Liver (tissue), 9 donors: ENCODE data around the gene OGFOD3. TPM values are rescaled to one million over a fixed set of nuclear protein-coding genes. Genes with fewer than 3 reads are reported as not detected.

Experiments used
- DNase-seq: peaks from one replicate; pipeline ENCODE4 v3.0.0-alpha.2; 2017; ENCODE audit warnings: low spot score
- H3K27ac ChIP-seq, 2 donors: one replicate each; pipeline ENCODE4 v1.7.0; 2013; ENCODE audit warnings: inconsistent platforms in 2 of 2, low read length in 2 of 2, control low read depth in 1 of 2, low read depth in 1 of 2, mild to moderate bottlenecking in 1 of 2
- H3K27me3 ChIP-seq, 4 donors: one replicate each; pipeline versions ENCODE4 v1.6.1 to v1.7.0; 2013; ENCODE audit warnings: low read length in 3 of 4, inconsistent platforms in 1 of 4, mild to moderate bottlenecking in 1 of 4, moderate library complexity in 1 of 4; ENCODE audit not compliant: control insufficient read depth in 4 of 4, insufficient read depth in 4 of 4
- H3K36me3 ChIP-seq, 4 donors: one replicate each; pipeline versions ENCODE4 v1.6.1 to v1.7.0; 2013; ENCODE audit warnings: low read length in 3 of 4, mild to moderate bottlenecking in 3 of 4, low read depth in 1 of 4, moderate library complexity in 1 of 4; ENCODE audit not compliant: control insufficient read depth in 4 of 4, insufficient read depth in 3 of 4
- H3K4me1 ChIP-seq, 4 donors: one replicate each; pipeline versions ENCODE4 v1.6.1 to v1.7.0; 2013; ENCODE audit warnings: low read length in 3 of 4, mild to moderate bottlenecking in 3 of 4, moderate library complexity in 1 of 4; ENCODE audit not compliant: control insufficient read depth in 4 of 4, insufficient read depth in 4 of 4
- H3K4me3 ChIP-seq, 3 donors: one replicate each; pipeline versions ENCODE4 v1.6.1 to v1.7.0; 2013; ENCODE audit warnings: low read length in 3 of 3, control low read depth in 1 of 3, low read depth in 1 of 3, mild to moderate bottlenecking in 1 of 3
- H3K9ac ChIP-seq, 2 donors: one replicate each; pipeline ENCODE4 v1.7.0; 2013; ENCODE audit warnings: low read length in 2 of 2, mild to moderate bottlenecking in 2 of 2, moderate library complexity in 2 of 2, control low read depth in 1 of 2, low read depth in 1 of 2
- H3K9me3 ChIP-seq, 4 donors: one replicate each; pipeline versions ENCODE4 v1.6.1 to v1.7.0; 2013; ENCODE audit warnings: low read length in 3 of 4; ENCODE audit not compliant: control insufficient read depth in 4 of 4
- EGR1 ChIP-seq, 2 donors: IDR thresholded peaks; 2 replicates each; pipeline ENCODE4 v1.6.1; 2016 to 2018; ENCODE audit warnings: antibody characterized with exemption in 2 of 2, low read depth in 2 of 2
- FOXA1 ChIP-seq: IDR thresholded peaks from 2 replicates; pipeline ENCODE4 v1.6.1; 2016; ENCODE audit warnings: antibody characterized with exemption
- FOXA2 ChIP-seq: IDR thresholded peaks from 2 replicates; pipeline ENCODE4 v1.6.1; 2016; ENCODE audit warnings: antibody characterized with exemption
- GABPA ChIP-seq, 2 donors: IDR thresholded peaks in 1 of 2; conservative IDR thresholded peaks in 1 of 2; 2 replicates each; pipeline ENCODE4 v1.6.1; 2016; ENCODE audit warnings: antibody characterized with exemption in 2 of 2, mild to moderate bottlenecking in 1 of 2, moderate library complexity in 1 of 2
- HNF4A ChIP-seq, 2 donors: conservative IDR thresholded peaks; 2 replicates each; pipeline ENCODE4 v1.6.1; 2016; ENCODE audit warnings: antibody characterized with exemption in 2 of 2, mild to moderate bottlenecking in 2 of 2
- HNF4G ChIP-seq: IDR thresholded peaks from 2 replicates; pipeline ENCODE4 v1.6.1; 2016; ENCODE audit warnings: antibody characterized with exemption
- JUND ChIP-seq, 2 donors: IDR thresholded peaks; 2 replicates each; pipeline ENCODE4 v1.6.1; 2016; ENCODE audit warnings: antibody characterized with exemption in 2 of 2
- NR2F2 ChIP-seq: IDR thresholded peaks from 2 replicates; pipeline ENCODE4 v1.6.1; 2016; ENCODE audit warnings: antibody characterized with exemption
- RAD21 ChIP-seq, 2 donors: IDR thresholded peaks; 2 replicates each; pipeline ENCODE4 v1.6.1; 2016; ENCODE audit warnings: antibody characterized with exemption in 2 of 2, mild to moderate bottlenecking in 2 of 2
- RXRA ChIP-seq, 2 donors: IDR thresholded peaks; 2 replicates each; pipeline ENCODE4 v1.6.1; 2017 to 2018; ENCODE audit warnings: antibody characterized with exemption in 2 of 2, mild to moderate bottlenecking in 1 of 2
- SP1 ChIP-seq: IDR thresholded peaks from 2 replicates; pipeline ENCODE4 v1.6.1; 2018; ENCODE audit warnings: antibody characterized with exemption, mild to moderate bottlenecking
- TAF1 ChIP-seq: conservative IDR thresholded peaks from 2 replicates; pipeline ENCODE4 v1.6.1; 2016; ENCODE audit warnings: antibody characterized with exemption, mild to moderate bottlenecking
- YY1 ChIP-seq: IDR thresholded peaks from 2 replicates; pipeline ENCODE4 v1.6.1; 2016; ENCODE audit warnings: antibody characterized with exemption, mild to moderate bottlenecking
- whole genome bisulfite sequencing: extraction: QIAGEN DNeasy Blood & Tissue Kit; methylation state at CpG from one replicate; pipeline ENCODE4 v1.1.7; 2013; 5-methylcytosine and 5-hydroxymethylcytosine counted together
- polyA plus RNA-seq, 2 donors: library from polyadenylated mRNA; stranded (reverse) in 1 of 2; unstranded in 1 of 2; fragments of 200-250 nt in 1 of 2; fragments of >200 nt in 1 of 2; fragmentation: Nextera tagmentation in 1 of 2; extraction: Ambion mirVana in 1 of 2; gene quantifications; one replicate each; pipeline versions ENCODE4 v1.2.1 to v1.2.3, GENCODE V29; 2013 to 2015
- total RNA-seq, 2 donors: library from RNA; depleted of rRNA; stranded (reverse); fragments of >200 nt; gene quantifications; one replicate each; pipeline ENCODE4 v1.2.3, GENCODE V29; 2014
- TF ChIP-seq, protein P1 (sequence below): IDR thresholded peaks from 2 replicates; pipeline ENCODE4 v1.6.1; 2016; ENCODE audit warnings: antibody characterized with exemption
- TF ChIP-seq, protein P2 (sequence below): IDR thresholded peaks from 2 replicates; pipeline ENCODE4 v1.6.1; 2016; ENCODE audit warnings: antibody characterized with exemption
- TF ChIP-seq, protein P3 (sequence below): IDR thresholded peaks from 2 replicates; pipeline ENCODE4 v1.6.1; 2016; ENCODE audit warnings: antibody characterized with exemption
- TF ChIP-seq, protein P4 (sequence below): IDR thresholded peaks from 2 replicates; pipeline ENCODE4 v1.6.1; 2016; ENCODE audit warnings: antibody characterized with exemption, mild to moderate bottlenecking
- TF ChIP-seq, protein P5 (sequence below): fragments of 150-350 bp; IDR thresholded peaks from 2 replicates; pipeline ENCODE4 v1.5.1; 2017; ENCODE audit warnings: improper control_type of control experiment, low read depth, low read length; ENCODE audit not compliant: missing input control
- donor health status: healthy.
- donor health status: healthy.
- donor health status: healthy.
- donor health status: healthy.
- donor health status: healthy.

The OGFOD3 gene
- total and polyA plus RNA-seq, 4 donors = 15.0 to 23.2 (median 18.5) TPM

DNA sequence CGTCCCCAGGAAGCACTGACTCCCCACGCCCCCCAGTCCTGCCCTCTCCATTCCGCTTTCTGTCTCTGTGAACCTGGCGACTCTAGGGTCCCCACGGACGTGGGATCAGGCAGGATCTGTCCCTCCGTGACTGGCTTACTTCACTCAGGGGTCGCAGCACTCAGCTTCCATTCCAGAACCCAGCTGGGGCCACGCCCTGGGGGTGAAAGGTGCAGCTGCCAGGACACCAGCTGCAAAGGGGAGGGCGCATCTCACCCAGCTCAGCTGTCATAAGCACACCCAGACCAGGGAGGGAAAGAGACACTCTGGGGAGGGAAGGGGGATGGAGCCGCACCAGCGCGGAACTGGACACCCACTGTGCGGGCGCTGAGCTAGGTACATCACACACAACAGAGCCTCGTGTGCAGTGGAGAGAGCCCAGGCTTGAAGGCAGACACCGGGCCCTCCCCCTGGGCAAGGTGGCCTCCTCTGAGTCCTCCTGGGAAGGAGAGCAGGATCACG is 18.7 kb downstream of the OGFOD3 start:
- no peak overlapping the region for H3K9ac ChIP-seq
- H3K27me3 ChIP-seq = no peaks in the 10 kb centered on the region
- H3K27ac ChIP-seq = no peak overlapping the region
- no peak for DNase-seq
- H3K4me3 ChIP-seq = no peak overlapping the region
- H3K9me3 ChIP-seq = no peaks in the 10 kb centered on the region
- TF ChIP-seq, protein P1, sequence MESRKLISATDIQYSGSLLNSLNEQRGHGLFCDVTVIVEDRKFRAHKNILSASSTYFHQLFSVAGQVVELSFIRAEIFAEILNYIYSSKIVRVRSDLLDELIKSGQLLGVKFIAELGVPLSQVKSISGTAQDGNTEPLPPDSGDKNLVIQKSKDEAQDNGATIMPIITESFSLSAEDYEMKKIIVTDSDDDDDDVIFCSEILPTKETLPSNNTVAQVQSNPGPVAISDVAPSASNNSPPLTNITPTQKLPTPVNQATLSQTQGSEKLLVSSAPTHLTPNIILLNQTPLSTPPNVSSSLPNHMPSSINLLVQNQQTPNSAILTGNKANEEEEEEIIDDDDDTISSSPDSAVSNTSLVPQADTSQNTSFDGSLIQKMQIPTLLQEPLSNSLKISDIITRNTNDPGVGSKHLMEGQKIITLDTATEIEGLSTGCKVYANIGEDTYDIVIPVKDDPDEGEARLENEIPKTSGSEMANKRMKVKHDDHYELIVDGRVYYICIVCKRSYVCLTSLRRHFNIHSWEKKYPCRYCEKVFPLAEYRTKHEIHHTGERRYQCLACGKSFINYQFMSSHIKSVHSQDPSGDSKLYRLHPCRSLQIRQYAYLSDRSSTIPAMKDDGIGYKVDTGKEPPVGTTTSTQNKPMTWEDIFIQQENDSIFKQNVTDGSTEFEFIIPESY = no peak
- TF ChIP-seq, protein P2, sequence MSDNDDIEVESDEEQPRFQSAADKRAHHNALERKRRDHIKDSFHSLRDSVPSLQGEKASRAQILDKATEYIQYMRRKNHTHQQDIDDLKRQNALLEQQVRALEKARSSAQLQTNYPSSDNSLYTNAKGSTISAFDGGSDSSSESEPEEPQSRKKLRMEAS = no peak
- TF ChIP-seq JUND (IDR thresholded peaks at IDR 0.05) (no peak), HNF4G (no peak), NR2F2 (no peak), TAF1 (no peak), RXRA (IDR thresholded peaks at IDR 0.05) (no peak), RAD21 (IDR thresholded peaks at IDR 0.05) (no peak), YY1 (no peak), FOXA2 (no peak), FOXA1 (no peak), EGR1 (IDR thresholded peaks at IDR 0.05; ENCODE audit: low read depth in 2 of 2) (no peak), GABPA (IDR thresholded peaks at IDR 0.05 in 1 of 2, conservative IDR thresholded peaks at IDR 0.05 in 1 of 2) (no peak), HNF4A (conservative IDR thresholded peaks at IDR 0.05) (no peak), SP1 (no peak)
- TF ChIP-seq, protein P3, sequence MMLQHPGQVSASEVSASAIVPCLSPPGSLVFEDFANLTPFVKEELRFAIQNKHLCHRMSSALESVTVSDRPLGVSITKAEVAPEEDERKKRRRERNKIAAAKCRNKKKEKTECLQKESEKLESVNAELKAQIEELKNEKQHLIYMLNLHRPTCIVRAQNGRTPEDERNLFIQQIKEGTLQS = no peak
- TF ChIP-seq, protein P4, sequence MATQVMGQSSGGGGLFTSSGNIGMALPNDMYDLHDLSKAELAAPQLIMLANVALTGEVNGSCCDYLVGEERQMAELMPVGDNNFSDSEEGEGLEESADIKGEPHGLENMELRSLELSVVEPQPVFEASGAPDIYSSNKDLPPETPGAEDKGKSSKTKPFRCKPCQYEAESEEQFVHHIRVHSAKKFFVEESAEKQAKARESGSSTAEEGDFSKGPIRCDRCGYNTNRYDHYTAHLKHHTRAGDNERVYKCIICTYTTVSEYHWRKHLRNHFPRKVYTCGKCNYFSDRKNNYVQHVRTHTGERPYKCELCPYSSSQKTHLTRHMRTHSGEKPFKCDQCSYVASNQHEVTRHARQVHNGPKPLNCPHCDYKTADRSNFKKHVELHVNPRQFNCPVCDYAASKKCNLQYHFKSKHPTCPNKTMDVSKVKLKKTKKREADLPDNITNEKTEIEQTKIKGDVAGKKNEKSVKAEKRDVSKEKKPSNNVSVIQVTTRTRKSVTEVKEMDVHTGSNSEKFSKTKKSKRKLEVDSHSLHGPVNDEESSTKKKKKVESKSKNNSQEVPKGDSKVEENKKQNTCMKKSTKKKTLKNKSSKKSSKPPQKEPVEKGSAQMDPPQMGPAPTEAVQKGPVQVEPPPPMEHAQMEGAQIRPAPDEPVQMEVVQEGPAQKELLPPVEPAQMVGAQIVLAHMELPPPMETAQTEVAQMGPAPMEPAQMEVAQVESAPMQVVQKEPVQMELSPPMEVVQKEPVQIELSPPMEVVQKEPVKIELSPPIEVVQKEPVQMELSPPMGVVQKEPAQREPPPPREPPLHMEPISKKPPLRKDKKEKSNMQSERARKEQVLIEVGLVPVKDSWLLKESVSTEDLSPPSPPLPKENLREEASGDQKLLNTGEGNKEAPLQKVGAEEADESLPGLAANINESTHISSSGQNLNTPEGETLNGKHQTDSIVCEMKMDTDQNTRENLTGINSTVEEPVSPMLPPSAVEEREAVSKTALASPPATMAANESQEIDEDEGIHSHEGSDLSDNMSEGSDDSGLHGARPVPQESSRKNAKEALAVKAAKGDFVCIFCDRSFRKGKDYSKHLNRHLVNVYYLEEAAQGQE = no peak
- TF ChIP-seq, protein P5, sequence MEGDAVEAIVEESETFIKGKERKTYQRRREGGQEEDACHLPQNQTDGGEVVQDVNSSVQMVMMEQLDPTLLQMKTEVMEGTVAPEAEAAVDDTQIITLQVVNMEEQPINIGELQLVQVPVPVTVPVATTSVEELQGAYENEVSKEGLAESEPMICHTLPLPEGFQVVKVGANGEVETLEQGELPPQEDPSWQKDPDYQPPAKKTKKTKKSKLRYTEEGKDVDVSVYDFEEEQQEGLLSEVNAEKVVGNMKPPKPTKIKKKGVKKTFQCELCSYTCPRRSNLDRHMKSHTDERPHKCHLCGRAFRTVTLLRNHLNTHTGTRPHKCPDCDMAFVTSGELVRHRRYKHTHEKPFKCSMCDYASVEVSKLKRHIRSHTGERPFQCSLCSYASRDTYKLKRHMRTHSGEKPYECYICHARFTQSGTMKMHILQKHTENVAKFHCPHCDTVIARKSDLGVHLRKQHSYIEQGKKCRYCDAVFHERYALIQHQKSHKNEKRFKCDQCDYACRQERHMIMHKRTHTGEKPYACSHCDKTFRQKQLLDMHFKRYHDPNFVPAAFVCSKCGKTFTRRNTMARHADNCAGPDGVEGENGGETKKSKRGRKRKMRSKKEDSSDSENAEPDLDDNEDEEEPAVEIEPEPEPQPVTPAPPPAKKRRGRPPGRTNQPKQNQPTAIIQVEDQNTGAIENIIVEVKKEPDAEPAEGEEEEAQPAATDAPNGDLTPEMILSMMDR = no peak
- peaks cover 0 to 4% (median 2%) of the 10 kb centered on the region in 4 donors for H3K4me1 ChIP-seq
- peaks cover 0 to 9% (median 4%) of the 10 kb centered on the region in 4 donors for H3K36me3 ChIP-seq
- 95% methylated on average over 18 of the region's 18 CpGs for WGBS
